Measurements from ENCODE around the gene NECAB2.

Gene NECAB2

GRCh38 chr16:83952940-83953795, 14.9 kb upstream of the NECAB2 start, which contains the start of gene OSGIN1 (continued):
- TF ChIP-seq POU6F1 (CRISPR knock-in tag; IDR thresholded peaks at IDR 0.05; ENCODE audit: borderline replicate concordance, low read depth): no peak
- no peak for TF ChIP-seq ZNF565 (CRISPR knock-in tag; conservative IDR thresholded peaks at IDR 0.05; ENCODE audit: low read depth)
- TF ChIP-seq RARB (CRISPR knock-in tag; IDR thresholded peaks at IDR 0.05): no peak

GRCh38 chr16:83953796-83954576, 14.1 kb upstream of the NECAB2 start:
- peak; percentile 54 for ATAC-seq
- no peak for TF ChIP-seq TOX (CRISPR knock-in tag; IDR thresholded peaks at IDR 0.05; ENCODE audit: borderline replicate concordance)
- TF ChIP-seq GLIS3 (CRISPR knock-in tag; IDR thresholded peaks at IDR 0.05): no peak
- TF ChIP-seq ZNF70 (CRISPR knock-in tag; IDR thresholded peaks at IDR 0.05): no peak
- no peak for TF ChIP-seq CSDC2 (CRISPR knock-in tag; IDR thresholded peaks at IDR 0.05)
- no peak for TF ChIP-seq PATZ1 (CRISPR knock-in tag; IDR thresholded peaks at IDR 0.05; ENCODE audit: borderline replicate concordance)
- no peak for TF ChIP-seq ZC3H10 (CRISPR knock-in tag; IDR thresholded peaks at IDR 0.05)
- TF ChIP-seq CREB5 (CRISPR knock-in tag; IDR thresholded peaks at IDR 0.05; ENCODE audit: low read depth): no peak
- no peak for TF ChIP-seq ARNTL (CRISPR knock-in tag; IDR thresholded peaks at IDR 0.05; ENCODE audit: borderline replicate concordance, low read depth)
- TF ChIP-seq ZNF565 (CRISPR knock-in tag; conservative IDR thresholded peaks at IDR 0.05; ENCODE audit: low read depth): no peak
- TF ChIP-seq TCF4 (CRISPR knock-in tag; IDR thresholded peaks at IDR 0.05; ENCODE audit: borderline replicate concordance): no peak
- no peak for TF ChIP-seq RARB (CRISPR knock-in tag; IDR thresholded peaks at IDR 0.05)
- no peak for TF ChIP-seq ISL1 (CRISPR knock-in tag; IDR thresholded peaks at IDR 0.05)
- no peak for TF ChIP-seq CSRNP3 (CRISPR knock-in tag; IDR thresholded peaks at IDR 0.05)
- no peak for TF ChIP-seq ZNF8 (CRISPR knock-in tag; IDR thresholded peaks at IDR 0.05)
- TF ChIP-seq OSR1 (CRISPR knock-in tag; IDR thresholded peaks at IDR 0.05): no peak
- TF ChIP-seq ESRRG (CRISPR knock-in tag; IDR thresholded peaks at IDR 0.05): no peak
- TF ChIP-seq PPARA (CRISPR knock-in tag; IDR thresholded peaks at IDR 0.05; ENCODE audit: borderline replicate concordance): no peak
- no peak for TF ChIP-seq ZFP30 (CRISPR knock-in tag; IDR thresholded peaks at IDR 0.05)
- no peak for TF ChIP-seq ZFP3 (CRISPR knock-in tag; IDR thresholded peaks at IDR 0.05)
- no peak for TF ChIP-seq BACH2 (CRISPR knock-in tag; IDR thresholded peaks at IDR 0.05; ENCODE audit: borderline replicate concordance)

- ATAC-seq: peak; percentile 6
- TF ChIP-seq ZFP3 (CRISPR knock-in tag; IDR thresholded peaks at IDR 0.05) (no peak), POU6F1 (CRISPR knock-in tag; IDR thresholded peaks at IDR 0.05; ENCODE audit: borderline replicate concordance, low read depth) (no peak), PATZ1 (CRISPR knock-in tag; IDR thresholded peaks at IDR 0.05; ENCODE audit: borderline replicate concordance) (no peak), SNAI2 (CRISPR knock-in tag; IDR thresholded peaks at IDR 0.05) (no peak), GLIS3 (CRISPR knock-in tag; IDR thresholded peaks at IDR 0.05) (no peak), RARB (CRISPR knock-in tag; IDR thresholded peaks at IDR 0.05) (no peak), TSHZ2 (CRISPR knock-in tag; IDR thresholded peaks at IDR 0.05) (no peak), OSR1 (CRISPR knock-in tag; IDR thresholded peaks at IDR 0.05) (no peak), BACH2 (CRISPR knock-in tag; IDR thresholded peaks at IDR 0.05; ENCODE audit: borderline replicate concordance) (no peak), ZC3H10 (CRISPR knock-in tag; IDR thresholded peaks at IDR 0.05) (no peak), ISL1 (CRISPR knock-in tag; IDR thresholded peaks at IDR 0.05) (no peak)
Measured at GRCh38 chr16:83954577-83955016, 13.4 kb upstream of the NECAB2 start.
